Renal pelvis (tissue), 12 donors: Measurements from ENCODE around the gene IL15RA. TPM values are rescaled to one million over a fixed set of nuclear protein-coding genes. Genes with fewer than 3 reads are reported as not detected.

Source experiments
- DNase-seq: peaks from one replicate; pipeline ENCODE4 v3.0.0-alpha.2; 2013
- long read RNA-seq, 16 experiments: transcript quantifications; one replicate each; lab custom pipeline, GENCODE V29; 2026
- polyA plus RNA-seq, 3 donors: library from polyadenylated mRNA; unstranded; fragments of 120-200 nt; gene quantifications; one replicate each; pipeline ENCODE4 v1.2.1, GENCODE V29; 2013; ENCODE audit not compliant: insufficient read length in 3 of 3

Gene IL15RA, protein sequence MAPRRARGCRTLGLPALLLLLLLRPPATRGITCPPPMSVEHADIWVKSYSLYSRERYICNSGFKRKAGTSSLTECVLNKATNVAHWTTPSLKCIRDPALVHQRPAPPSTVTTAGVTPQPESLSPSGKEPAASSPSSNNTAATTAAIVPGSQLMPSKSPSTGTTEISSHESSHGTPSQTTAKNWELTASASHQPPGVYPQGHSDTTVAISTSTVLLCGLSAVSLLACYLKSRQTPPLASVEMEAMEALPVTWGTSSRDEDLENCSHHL
- 1 to 10 TPM; 1.8 to 2.2 (median 1.9) TPM for polyA plus RNA-seq
- long read RNA-seq, donor 1: 0 reads
- long read RNA-seq, donor 2, partial matches to known transcripts: 0 of 1 reads
- long read RNA-seq, donor 2, other reads (novel, unspliced or antisense): 0 of 1 reads
- long read RNA-seq, donor 3: 0 reads
- long read RNA-seq, donor 4: 0 reads
- long read RNA-seq, donor 5: 0 reads
- long read RNA-seq, donor 6: 0 reads
- long read RNA-seq, donor 7, partial matches to known transcripts: 0 of 1 reads
- long read RNA-seq, donor 7, other reads (novel, unspliced or antisense): 0 of 1 reads
- long read RNA-seq, donor 8: 0 reads
- long read RNA-seq, donor 9: 0 reads
- long read RNA-seq, donor 10, partial matches to known transcripts: 0 of 1 reads
- long read RNA-seq, donor 10, other reads (novel, unspliced or antisense): 0 of 1 reads
- long read RNA-seq, donor 11: 0 reads
- long read RNA-seq, donor 12: 0 reads
- long read RNA-seq, donor 13: 0 reads
- long read RNA-seq, donor 14: 0 reads
- long read RNA-seq, donor 15, partial matches to known transcripts: 0 of 2 reads
- long read RNA-seq, donor 15, other reads (novel, unspliced or antisense): 0 of 2 reads
- long read RNA-seq, donor 16, partial matches to known transcripts: 0 of 1 reads
- long read RNA-seq, donor 16, other reads (novel, unspliced or antisense): 0 of 1 reads

DNA sequence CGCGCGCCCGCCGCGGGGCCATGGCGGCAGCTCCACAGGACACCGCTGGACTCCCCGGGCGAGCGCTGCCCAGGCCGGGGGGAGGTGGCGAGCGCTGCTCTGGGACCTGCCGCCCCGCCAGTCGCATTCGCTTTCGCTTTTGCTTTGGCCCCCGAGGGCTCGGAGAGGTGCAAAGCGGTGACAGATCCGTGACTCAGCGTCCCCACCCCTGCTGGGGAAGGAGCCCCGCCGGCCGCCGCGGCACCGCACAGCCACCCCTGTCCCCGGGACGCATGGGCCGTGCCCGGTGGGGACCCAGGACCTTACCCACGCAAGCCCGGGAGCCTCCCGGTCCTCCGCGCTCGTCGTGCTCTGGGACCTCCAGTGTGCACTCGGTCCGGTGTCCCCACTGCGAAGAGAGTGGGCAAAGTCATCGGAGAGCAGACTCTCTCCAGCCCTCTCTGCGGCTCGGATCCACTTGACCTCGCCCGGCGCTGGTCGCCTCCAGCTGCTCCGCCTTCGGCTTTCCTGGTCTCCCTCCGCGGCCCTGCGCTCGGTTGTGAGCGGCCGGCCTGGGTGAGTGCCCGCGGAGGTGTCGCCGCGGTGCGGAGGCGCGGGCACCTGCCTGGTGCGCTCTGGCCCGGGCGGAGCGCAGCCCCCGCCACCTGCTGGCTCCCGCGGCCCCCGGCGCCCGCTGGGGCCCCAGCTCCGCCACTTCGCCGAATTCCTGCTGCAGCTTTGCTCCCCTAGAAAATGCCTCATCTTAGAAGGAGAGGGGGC lies at the start of gene IL15RA:
TSS of gene IL15RA (minus strand) at position 73 of the 759 bp plus-strand sequence. CDS start at position 22, 51 bp downstream.
- DNase-seq: peak; percentile 53

DNA sequence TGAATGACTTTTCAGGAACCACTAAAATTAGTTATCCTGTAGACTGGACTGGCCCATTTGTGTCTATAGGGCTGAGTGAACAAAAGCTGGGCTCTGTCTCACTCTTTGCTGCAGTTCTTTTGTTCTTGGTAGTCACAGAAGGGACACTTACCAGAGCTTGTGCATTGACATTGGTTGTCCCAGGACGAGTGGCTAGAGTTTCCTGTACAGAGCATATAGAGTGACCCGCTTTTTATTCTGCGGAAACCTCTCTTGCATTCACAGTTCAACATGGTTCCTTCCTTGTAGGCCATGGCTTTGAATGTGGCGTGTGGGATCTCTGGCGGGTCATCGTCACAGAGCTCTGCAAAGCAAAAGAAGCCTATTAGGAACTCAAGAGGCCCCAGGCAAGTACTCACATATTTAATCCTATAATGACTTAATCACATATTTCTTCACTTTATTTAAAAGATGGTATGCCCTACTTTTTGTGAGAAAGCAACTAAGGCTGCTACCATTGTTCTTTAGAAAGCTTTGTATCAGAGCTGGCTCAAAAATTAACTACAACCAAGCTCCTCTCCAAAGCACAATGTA lies 48.4 kb upstream of the IL15RA start:
- no peak for DNase-seq

DNA sequence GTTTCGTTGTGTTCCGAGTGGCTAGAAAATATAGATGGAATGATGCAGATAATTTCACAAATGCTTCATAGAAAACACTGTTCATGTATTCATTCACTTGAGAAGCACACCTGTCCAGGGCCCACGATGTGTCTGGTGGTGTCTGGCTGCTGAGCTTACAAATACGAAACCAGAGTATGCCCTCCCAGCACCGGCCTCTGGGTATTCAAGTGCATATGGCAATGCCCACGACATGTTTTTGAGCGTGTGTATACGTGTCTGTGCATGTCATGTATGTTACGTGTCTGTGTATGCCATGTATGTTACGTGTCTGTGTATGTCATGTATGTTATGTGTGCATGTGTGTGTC lies 47.0 kb upstream of the IL15RA start:
- DNase-seq: no peak

DNA sequence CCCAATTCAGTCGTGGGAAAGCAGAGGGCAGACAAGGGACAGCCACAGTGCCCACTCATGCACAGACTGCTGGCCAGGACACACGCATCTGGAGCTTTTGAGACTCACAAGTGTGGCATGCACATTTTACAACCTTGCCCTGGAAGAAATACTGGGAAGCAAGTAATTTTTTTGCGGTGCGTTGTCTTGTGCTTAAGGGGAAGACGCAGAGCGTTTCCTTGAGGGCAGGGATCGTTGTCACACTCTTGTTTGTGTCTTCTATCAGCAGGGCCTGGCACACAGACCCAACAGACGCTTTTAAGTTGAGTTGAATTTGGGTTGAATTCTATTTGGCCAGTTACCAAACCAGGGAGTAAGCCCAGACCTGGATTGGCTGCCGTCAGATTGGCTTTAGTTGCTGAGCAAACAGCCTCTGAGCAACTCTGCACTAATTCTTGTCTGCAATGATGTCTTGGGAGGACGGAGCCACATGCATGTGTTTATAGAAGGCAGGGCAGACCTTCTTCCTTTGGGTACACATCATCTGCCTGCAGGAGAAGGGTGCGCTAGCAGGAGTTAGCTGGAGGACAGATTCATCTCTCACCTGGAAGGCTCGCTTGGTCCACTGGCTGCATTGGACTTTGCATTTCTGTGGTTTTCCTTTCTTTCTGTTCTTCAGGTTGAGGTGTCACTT lies 46.5 kb upstream of the IL15RA start:
- no peak for DNase-seq

DNA sequence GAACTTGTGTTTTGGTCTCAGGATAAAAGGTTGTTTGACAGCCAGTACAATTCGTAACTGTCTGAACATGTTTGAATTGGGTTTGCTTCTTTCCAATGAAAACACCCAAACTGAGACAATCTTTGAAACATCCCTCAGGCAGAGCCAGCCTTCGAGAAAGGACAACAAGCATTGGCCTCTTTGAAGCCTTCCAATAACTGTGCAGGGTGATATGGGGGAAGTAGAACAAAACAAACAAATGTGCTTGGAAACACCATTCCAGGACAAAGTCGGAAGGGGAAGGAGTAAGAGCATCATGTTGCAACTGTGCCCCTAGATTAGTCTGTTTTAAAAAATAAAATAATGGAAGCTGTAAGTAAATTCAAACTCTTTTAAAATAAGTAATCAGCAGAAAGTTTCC lies 45.3 kb upstream of the IL15RA start:
- DNase-seq: no peak

DNA sequence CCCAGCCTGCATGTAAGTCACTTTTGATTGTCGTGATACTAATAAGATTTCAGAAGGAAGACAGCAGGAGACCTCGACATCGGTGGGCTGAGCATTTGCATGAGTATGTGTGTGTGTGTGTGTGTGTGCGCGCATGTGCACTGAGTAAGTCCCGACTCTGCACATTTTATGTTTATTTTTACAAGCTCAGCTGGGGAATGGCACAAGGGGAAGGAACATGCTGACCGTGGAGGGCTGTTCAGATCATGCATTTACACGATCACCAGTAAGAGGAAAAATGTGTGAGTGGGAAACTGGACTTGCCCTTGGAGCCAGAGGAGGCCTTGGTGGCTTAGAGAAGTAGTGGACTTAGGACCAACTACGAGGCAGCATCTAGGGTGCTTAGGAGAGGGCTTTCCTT lies 43.5 kb upstream of the IL15RA start:
- no peak for DNase-seq

DNA sequence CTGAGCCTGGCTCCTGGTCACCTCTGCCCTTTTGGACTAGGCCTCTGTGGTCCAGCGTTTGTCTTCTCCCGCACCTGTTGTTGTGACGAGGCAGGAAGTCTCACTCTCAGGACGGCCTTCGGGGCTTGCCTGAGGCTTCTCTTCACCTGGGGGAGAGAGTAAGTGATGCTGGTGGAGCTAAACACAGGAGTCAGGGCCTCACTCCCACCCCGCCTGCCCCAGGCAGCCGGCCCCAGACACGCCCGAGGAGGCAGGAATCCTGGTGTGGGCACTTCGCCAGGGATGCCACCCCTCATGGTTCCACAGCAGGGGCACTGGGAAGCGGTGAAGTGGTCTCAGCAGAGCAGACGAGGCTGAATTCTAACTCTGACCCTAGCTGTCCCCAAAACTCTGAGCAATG lies 42.5 kb upstream of the IL15RA start:
- no peak for DNase-seq

DNA sequence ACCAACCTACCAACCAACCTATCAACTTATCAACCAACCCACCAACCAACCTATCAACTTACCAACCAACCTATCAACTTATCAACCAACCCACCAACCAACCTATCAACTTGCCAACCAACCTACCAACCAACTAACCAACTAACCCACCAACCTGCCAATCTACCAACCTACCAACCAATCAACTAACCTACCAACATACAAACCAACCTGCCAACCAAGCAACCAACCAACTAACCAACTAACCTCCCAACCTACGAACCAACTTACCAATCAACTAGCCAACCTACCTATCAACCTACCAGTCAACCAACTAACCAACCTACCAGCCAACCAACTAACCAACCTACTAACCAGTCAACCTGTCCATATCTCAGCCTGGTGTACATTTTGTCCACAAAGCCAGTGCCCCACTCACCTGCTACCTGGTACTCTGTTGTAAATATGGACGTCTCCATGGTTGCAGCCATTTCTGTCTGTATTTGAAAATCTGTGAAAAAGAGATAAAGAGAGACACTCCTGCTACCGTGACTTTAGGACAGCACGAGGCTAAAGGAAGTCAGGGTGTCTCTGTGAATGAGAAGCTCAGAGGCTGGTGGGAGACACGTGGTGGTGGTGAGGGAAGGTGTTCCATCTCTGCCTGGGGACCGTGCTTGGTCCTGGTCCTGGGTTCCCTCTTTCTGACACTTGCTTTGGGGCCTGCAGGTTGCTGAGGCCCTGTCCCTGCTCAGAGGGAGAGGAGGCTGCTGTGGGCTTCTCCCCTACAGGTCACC lies 41.9 kb upstream of the IL15RA start:
- no peak for DNase-seq

DNA sequence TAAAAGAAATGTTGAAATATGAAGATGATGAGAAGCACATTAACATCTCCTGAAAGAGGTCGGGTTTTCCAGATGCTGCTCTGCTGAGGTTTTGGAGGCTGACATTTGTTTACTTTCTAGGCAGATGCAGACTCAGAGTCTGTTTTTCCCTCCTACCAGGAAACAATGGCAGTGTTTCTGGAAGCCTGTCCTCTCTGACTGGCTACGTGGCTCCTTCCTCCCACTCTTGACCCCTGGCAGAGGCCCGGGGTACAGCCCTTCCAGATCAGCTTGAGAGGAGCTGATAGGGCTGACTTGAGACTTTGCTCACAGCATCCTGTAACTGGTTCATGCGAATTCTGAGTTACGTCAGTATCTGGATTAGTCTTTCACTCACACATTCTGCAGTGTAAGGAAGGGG lies 41.1 kb upstream of the IL15RA start:
- no peak for DNase-seq

DNA sequence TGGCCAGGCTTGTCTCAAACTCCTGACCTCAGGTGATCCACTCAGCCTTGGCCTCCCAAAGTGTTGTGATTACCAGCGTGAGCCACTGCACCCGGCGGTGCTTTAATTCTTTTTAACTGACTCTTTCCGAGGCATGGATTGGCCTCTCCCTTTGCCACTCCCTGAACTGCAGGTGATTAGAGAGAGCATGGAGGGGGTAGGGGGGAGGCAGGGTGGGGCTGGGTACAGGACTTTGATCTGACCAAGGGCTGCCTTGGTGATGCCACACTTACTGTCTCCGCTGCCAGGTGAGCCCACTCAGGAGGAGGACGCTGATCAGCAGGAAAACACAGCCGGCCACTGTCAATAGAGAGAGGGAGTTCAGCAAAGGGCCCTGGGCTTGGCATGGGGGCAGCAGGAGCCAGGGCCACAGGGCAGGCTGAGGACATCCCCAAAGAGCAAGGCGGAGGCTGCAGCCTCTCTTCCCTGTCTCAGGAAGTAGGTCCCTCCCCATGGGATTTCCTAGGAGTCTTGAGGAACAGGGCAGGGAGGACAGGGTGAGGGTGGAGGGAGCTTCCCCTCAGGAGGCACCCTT lies 40.5 kb upstream of the IL15RA start:
- no peak for DNase-seq

DNA sequence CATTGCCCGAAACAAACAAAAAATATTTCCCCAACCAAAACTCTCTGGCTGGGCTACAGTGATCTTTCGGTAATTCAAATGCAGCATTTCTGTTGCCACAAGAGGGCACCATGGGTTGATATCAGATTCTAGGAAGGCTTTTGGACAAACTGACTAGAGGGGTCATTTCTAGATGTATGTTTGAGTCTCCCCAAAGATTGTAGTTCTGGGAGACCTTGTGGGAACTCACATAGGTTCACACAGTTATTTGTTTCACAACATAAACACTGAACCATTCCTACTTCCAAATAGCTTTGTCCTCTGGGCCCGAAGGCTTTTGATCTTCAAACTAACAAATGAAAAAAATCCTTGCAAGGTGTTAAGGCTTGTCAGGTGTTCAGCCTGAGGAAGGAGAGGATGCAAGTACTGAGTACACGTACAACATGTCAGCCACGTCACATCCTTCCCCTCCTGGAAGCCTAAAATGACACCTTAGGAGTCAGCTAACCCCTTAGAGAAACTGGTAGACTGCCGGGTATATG lies 37.0 kb upstream of the IL15RA start:
- peak; percentile 28 for DNase-seq

DNA sequence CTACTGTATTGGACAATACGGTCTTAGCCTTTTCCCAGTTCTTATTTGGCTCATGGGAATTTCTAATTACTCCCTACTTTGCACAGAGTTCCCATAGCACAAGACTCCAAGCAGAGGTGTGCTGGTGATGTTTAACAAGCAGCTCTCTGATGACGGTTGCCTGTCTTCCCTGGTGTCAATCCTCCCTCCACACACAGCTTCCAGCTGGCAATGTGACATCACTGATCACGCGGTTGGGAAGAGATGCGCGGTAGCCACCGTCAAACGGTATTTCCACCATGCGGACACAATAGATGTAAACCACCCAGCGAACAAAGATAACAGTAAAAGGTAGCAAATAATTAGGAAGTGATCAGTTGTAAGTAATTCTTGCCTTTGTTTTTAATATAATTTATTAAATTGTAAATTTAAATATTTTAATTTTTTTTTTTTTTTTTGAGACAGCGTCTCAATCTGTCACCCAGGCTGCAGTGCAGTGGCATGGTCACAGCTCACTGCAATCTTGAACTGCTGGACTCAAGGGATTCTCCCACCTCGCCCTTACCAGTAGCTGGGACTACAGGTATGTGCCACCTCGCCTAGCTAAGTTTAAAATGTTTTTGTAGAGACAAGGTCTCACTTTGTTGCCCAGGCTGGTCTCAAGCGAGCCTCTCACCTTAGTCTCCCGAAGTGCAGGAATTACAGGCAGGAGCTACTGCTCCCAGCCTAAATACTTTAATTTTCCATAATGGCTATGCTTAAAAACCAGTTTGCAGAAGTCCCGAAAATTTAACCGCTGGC lies 36.3 kb upstream of the IL15RA start:
- no peak for DNase-seq

DNA sequence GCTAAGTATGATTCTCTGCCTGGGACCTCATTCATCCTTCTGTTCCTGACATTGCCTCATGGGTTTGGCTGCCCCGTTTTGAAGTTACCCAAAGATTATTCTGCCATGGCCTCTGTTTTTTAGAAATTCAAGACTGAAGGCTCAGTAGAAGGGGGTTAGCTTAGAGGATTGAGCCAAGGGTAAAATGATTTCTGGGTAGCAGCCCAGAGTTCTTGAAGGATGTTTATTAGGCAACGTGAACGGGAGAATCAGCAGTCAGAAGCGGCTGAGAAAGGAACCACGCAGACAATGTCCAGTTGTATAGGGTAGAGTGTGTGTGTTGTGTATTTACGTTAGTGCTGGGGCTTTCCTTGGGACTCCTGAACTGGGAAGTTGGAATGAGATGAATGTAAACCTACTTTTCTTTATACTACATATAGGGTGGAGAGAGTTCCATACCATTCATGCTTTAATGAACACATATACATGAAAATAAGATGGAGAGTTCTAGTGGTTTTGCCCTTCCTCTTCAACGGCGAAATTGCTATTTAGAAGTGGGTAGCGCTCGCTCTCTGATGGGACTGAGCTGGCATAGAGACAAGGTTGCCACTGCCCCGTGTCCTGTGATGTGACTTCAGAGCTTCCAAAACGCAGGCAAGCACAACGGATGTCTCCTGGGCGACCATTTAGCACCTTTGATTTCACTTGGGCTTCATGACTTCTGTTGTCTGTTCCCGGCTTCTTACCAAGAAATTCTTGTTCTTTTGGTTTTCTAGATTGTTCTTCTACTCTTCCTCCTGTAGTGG lies 35.0 kb upstream of the IL15RA start:
- DNase-seq: no peak

DNA sequence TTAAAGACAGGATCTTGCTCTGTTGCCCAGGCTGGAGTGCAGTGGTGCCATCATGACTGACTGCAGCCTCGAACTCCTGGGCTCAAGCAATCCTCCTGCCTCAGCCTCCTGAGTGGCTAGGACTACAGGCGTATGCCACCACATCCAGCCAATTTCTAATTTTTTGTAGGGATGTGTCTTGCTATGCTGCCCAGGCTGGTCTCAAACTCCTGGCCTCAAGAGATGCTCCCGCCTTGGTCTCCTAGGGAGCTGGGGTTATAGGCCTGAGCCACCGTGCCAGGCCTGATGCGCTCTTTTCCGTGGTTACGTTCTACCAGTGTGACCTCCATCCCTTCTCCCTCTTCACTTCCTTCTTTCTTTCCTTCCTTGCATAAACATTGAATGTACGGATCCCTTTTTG lies 34.2 kb upstream of the IL15RA start:
- no peak for DNase-seq

DNA sequence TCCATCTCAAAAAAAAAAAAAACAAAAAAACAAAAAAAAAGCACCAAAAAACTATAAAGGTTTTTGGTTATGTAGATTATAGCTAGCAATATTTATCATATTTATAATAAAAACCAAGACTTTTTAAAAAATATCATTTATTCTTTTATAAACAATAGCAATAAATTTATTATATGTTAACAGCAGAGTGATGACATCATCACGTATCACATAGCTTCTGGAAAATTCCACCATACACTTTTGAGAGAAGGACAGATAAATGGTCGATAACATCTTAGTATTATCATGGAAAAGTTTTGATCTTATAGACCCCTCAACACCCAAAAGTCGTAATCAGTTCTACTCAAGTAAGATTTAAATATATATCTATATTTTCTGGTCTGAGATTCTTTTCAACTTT lies 33.2 kb upstream of the IL15RA start:
- no peak for DNase-seq

DNA sequence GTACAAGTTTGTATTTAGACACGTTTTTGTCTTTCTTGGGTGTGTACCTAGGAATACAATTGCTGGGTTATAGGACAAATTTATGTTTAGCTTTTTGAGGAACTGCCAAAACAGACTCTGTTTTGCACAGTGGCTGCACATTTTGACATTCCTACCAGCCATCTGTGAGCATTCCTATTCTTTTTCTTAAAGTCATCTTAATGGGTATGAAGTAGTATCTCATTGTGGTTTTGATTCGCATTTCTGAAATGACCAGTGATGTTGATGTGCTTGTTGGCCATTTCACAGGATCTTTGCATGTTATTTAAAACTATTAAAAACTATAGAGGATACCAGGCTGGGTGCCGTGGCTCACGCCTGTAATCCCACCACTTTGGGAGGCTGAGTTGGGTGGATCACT lies 32.6 kb upstream of the IL15RA start:
- no peak for DNase-seq

DNA sequence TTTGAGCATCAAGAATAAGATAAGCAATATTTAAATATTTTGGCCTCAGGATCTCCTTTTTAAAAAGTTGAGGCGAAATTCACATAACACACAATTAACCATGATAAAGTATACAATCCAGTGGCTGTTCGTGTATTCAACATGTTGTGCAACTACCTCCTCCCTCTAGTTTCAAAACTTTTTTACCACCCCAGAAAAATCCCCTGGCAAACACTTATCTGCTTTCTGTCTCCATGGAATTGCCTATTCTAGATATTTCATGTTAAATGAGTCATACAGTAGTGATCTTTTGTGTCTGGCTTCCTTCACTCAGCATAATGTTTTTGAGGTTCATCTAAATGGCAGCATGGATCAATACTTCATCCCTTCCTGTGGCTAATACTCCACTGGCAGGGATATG lies 31.8 kb upstream of the IL15RA start:
- no peak for DNase-seq

DNA sequence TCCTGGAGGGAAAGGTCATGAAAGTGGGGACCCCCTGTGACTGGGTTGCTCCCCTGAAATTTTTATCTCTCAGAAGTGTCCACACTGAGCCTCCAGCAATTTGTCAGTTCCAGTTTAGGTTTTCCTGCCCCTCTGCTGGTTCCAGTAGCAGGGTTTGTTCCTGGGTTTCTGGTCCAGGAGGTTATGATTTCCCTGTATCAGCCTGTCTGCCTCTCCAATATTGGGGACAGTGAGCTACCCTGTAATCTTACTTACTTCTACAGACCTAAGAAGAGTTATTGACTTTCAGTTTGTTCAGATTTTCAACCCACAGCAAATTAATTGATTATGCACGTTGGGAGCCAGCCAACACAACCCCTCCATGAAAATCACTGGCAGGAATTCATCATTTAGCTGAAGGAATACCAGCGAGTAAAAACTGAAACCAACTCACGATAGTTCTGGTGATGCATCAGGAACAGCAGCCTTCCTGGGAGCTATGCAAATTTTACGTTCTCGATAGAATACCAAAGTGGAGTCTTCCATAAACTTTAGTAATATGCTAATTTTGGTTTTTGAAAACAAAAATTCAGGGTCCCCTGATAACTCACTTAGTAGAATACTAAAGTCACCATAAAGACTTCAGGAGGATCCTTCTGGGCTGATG lies 31.3 kb upstream of the IL15RA start:
- no peak for DNase-seq
